Measurements from ENCODE around the gene SLX4. TPM values are rescaled to one million over a fixed set of nuclear protein-coding genes. Genes with fewer than 3 reads are reported as not detected.
"Not testable (repeated sequence)": the region's sequence is repeated elsewhere in the genome, so short reads cannot be mapped to it uniquely, and the experiment has no call there.

SLX4 gene, protein sequence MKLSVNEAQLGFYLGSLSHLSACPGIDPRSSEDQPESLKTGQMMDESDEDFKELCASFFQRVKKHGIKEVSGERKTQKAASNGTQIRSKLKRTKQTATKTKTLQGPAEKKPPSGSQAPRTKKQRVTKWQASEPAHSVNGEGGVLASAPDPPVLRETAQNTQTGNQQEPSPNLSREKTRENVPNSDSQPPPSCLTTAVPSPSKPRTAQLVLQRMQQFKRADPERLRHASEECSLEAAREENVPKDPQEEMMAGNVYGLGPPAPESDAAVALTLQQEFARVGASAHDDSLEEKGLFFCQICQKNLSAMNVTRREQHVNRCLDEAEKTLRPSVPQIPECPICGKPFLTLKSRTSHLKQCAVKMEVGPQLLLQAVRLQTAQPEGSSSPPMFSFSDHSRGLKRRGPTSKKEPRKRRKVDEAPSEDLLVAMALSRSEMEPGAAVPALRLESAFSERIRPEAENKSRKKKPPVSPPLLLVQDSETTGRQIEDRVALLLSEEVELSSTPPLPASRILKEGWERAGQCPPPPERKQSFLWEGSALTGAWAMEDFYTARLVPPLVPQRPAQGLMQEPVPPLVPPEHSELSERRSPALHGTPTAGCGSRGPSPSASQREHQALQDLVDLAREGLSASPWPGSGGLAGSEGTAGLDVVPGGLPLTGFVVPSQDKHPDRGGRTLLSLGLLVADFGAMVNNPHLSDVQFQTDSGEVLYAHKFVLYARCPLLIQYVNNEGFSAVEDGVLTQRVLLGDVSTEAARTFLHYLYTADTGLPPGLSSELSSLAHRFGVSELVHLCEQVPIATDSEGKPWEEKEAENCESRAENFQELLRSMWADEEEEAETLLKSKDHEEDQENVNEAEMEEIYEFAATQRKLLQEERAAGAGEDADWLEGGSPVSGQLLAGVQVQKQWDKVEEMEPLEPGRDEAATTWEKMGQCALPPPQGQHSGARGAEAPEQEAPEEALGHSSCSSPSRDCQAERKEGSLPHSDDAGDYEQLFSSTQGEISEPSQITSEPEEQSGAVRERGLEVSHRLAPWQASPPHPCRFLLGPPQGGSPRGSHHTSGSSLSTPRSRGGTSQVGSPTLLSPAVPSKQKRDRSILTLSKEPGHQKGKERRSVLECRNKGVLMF (N-terminal part only)
- 2.8 TPM for total RNA-seq

DNA sequence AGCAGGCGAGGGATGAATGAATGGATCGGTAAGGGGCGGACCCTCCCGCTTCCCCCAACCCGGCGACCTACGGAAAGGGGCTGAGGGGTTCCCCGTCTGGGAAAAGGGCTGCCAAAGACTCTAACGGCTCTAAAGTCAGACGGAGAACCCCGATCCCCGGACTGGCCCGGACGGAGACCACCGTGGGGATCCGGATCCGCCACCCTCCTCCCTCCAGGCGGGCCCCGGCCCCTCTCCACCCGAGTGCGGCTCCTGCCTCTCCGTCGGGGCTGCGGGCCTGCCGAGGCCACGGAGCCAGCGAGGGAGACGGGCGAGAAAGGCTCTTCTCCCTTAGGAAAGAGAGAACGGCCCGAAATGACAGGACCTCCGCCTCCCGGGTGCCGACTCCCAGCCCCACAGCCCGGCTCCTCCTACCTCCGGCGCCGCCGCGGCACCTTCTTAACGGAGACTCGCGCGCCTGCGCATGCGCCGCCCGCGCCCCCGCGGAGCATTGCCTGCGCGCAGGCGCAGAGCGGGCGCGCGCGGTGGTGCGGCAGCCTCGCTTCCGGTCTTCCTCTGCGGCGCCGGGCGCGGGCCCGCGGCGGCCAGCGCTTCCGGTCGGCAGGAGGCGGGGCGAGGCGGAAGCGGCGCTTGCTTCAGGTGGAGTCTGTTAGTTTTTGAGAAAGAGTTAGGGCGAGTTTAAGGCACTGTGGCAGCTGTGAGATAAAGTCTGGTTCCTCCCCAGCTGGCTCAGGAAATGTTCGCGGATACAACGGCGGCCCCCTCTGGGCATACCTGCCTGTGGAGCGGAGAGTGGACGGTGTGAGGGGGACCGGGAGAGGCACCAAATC lies at the start of gene SLX4:
SLX4 (minus strand) TSS at position 461 of the 830 bp plus-strand sequence. CDS start 2,642 bp downstream, outside the sequence.
- DNase-seq (ENCODE audit: low spot score), result peak; percentile 92
- peak; percentile 92 for ATAC-seq

DNA sequence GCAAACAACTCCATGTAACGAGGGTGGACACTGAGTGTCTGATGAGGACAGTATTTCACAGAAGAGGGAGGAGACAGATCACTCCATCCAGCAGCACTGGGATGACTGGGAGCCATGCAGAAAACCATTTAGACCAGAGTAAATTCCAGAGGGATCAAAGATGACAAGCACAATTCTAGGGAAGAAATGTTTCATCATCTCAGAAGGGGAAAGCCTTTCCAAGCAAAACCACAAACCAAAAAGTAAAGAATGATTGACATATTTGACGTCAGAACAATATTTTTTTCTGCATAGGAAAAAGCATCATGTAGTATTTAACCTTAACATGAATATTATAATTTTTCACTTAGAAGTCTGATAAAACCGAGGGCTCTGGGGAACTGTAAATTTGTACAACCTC lies 47.8 kb upstream of the SLX4 start:
- DNase-seq (ENCODE audit: low spot score), result no peak

DNA sequence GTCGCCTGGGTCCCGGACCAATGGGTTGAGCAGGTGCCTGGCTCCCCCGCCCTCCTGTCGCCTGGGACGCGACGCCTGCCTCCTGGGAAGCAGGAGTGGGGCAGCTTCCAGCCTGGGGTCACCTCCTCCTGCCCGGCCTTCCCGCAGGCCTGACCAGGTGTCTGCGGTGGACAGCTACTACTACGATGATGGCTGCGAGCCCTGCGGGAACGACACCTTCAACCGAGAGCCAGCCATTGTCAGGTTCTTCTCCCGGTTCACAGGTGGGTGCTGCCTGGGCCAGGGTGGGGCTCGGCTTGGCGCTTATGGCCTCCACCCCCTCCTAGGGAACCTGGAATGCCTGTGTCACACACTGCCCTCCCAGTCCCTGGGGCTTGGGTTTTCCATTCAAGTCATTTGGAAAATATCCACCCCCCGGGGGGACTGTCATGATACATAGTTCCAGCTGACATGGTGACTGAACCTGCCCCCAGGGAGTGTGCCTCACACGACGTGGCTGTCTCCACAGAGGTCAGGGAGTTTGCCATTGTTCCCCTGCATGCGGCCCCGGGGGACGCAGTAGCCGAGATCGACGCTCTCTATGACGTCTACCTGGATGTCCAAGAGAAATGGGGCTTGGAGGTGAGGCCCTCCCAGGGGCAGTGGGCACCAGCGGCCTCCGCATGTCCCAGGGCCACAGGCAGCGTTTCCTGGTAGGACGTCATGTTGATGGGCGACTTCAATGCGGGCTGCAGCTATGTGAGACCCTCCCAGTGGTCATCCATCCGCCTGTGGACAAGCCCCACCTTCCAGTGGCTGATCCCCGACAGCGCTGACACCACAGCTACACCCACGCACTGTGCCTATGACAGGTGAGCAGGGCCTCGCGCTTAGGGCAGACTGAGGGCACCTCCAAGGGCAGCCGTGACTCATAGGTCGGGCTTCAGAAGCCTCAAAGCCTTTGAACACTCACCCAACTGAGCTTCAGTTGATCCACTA lies 45.4 kb upstream of the SLX4 start:
- no peak for ATAC-seq

More for the DNA sequence above, 47.8 kb upstream of the SLX4 start:
- ATAC-seq, result no peak

DNA sequence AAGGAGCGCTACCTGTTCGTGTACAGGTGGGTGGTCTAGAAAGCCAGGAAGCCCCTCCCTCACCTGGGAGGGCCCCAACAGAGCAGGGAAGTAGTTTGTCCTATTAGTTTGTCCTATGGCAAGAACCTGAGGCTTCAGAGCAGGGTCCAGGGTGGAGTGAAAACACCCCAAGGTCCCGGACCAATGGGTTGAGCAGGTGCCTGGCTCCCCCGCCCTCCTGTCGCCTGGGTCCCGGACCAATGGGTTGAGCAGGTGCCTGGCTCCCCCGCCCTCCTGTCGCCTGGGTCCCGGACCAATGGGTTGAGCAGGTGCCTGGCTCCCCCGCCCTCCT lies 44.7 kb upstream of the SLX4 start:
- not testable (repeated sequence) for ATAC-seq; DNase-seq (ENCODE audit: low spot score)

More for the DNA sequence above, 45.4 kb upstream of the SLX4 start:
- DNase-seq (ENCODE audit: low spot score), result peak; percentile 42

DNA sequence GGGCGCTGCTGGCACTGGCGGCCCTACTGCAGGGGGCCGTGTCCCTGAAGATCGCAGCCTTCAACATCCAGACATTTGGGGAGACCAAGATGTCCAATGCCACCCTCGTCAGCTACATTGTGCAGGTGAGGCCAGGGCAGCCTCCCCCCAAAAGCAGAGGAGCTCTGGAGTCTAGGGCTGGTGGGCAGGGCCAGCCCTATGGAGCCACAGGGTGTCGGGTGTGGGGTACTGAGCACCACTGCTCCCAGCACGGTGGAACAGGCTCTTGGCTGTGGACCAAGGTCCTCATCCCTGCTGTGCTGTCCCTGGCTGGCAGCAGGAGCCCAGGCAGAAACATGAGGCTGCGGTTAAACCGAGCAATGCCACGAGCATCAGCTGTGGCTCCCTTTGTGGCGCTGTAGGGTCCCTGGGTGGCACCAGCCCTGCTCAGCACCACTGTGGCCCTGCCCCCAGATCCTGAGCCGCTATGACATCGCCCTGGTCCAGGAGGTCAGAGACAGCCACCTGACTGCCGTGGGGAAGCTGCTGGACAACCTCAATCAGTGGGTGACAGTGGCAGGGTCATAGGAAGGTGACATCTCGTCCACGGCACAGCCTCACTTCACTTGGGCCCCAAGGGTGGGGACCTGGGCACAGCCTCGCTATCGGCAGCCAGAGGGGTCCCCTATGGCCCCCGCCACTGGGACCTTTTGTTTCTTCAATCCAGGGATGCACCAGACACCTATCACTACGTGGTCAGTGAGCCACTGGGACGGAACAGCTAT lies 44.2 kb upstream of the SLX4 start:
- DNase-seq (ENCODE audit: low spot score) (peak; percentile 44), ATAC-seq (peak; percentile 16)

DNA sequence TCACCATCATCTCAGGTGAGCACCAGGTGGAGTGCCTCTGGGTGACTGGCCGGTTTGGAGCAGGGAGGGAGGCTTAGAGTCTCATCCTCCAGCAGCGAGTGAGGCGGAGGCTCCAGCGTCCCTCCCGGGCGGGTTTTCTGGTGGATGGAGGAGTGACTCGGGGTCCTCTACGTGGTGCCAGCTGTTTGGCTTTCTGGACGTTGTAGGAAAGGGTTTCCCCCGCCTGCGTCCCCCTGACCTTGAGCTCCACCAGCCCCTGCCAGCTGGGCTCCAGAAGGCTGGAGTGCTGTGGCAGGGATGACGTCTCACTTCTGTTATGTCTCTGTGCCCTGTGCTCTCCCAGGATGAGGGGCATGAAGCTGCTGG lies 43.6 kb upstream of the SLX4 start:
- no peak for ATAC-seq
- peak; percentile 41 for DNase-seq (ENCODE audit: low spot score)

DNA sequence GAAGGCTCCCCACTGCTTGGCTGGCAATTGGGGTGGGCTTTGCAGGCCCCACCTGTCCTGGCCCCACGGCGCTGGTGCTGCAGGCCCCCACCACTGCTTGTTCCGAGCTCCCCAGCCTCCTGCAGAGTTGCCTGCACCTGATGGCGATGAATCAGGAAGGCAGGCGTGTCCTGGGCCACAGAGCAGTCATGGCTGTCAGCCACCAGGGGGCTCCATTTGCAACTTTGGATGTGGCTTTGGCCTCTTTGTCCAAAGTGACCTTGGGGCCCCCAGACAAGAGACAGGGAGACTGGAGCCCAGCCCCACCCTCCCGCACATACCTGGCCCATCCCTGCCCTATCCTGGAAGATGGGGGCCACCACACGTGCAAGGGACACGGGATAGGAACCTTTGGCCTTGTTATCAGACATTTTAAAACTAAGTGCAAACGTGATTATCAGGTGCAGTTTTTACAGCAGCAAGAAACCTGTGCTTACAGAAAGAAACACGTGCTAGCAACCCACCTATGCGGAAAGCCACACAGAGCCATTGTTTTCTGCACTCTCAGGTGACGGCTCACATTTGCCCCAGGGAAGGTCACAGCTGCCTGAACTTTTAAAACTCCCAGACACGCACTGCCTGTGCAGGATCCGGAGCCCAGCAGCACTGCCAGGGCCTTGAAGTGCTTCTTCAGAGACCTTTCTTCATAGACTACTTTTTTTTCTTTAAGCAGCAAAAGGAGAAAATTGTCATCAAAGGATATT lies 43.0 kb upstream of the SLX4 start, which contains the start of gene DNASE1:
DNASE1 (plus strand) TSS at position 443 of the 743 bp plus-strand sequence. CDS start 683 bp downstream, outside the sequence.
- ATAC-seq, result peak; percentile 74
- DNase-seq (ENCODE audit: low spot score), result peak; percentile 59

DNA sequence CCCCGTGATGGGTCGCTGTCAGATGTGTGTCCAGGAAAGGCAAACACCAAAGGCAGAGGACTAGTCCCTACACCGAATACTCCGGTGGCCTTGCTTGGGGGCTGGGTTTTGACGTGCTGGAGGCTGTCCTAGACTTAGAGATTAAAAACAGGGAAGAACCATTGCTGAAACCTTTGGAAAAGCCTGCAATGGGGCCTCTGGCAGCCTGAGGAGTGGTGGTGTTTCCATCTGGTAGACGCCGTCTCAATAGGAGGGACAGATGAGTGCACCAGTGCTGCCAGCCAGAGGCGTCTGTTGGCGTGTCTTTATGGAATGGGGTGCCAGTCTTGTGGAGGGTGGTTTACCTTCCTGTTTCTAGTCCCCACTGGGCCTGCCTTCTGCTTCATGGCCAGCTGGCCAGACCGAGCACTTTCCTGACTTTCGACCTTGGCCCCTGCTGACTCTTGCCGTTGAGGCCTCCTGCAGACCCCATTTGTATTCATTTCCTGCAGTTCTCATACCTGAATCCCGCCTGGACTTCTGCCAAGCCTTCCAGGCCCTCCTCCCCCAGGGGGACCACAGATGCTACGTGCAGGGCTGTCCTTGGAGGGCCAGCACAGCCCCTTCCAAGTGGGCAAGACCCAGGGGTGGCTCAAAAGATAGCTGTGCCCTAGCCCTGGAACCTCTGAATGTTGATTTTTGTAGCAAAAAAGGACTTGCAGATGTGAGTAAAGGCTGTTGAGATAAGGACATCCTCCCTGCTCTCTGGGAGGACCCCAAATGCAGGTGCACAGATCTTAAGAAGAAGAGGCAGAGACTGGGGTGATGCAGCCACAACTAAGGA lies 41.2 kb upstream of the SLX4 start:
- ATAC-seq, result no peak
- DNase-seq (ENCODE audit: low spot score), result peak; percentile 44

DNA sequence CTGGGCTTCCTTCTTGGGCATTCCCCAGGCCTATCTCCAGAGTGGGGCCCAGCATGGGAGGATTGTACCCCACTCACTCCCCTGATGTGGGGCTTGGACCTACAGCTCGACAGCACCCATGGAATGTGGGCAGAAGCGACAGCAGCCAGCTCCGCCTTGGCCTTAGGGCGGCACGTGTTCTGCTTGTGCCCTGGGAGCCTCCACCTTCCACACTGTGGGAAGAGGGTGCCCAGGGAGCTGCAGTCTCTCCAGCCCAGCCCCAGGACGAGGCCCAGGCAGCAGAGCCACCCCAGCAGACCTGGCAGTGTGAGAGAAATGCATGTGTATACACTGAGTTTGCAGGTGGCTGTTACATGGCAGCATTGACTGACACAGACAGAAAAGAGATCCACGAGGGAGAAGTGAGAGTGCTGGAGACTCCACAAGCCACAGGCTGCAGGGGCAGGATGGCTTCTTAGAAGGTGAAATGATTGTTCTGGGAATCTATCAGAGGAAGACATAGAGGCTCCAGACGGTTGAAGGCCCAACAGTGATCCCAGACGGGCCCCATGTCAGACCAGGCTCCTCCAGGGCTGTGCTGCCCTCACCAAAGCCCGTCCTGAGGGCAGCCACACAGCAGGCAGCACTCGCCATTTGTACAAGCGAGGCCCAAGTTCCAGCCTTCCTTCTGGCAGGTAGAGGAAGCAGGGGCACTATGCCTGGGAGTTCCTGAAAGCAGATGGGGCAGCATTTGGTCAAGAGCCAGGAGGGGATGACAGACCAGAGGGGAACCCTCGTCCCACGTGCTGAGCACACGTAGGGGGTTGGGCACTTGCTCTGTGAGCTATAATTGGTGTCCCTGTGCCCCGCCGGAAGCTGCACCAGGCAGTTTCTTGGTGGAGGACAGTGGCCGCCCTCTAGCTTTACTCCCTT lies 40.3 kb upstream of the SLX4 start:
- no peak for ATAC-seq
- peak; percentile 40 for DNase-seq (ENCODE audit: low spot score)

DNA sequence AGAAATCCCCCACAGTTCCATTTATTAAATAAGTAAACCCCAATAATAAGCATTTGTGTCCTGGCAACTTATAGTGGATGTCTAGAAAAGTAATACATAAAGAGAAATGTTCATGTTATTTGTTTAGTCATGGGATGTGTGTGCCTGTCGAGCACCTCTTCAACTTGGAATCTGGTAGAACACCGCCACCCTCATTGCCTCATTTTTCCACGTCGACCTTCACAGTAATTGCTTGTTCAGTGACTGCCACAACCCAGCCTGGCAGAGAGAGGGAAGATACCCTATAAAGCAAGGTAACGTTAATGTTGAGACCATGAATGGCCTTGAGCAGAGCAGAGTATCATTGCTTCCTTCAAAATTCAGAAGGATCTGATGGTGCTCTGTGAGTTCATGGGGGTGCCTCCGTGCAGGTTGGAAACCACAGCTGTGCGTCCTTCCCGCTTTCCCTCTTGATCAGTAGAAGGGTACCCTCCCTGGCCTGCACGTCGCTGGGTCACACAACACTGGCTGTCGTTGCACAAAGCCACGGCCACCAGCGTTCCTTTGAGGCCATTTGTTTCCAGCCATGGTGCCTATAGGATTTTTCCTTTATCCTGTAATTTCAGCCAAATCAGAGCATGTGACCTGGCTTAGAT lies 39.3 kb upstream of the SLX4 start:
- no peak for ATAC-seq
- peak; percentile 36 for DNase-seq (ENCODE audit: low spot score)

DNA sequence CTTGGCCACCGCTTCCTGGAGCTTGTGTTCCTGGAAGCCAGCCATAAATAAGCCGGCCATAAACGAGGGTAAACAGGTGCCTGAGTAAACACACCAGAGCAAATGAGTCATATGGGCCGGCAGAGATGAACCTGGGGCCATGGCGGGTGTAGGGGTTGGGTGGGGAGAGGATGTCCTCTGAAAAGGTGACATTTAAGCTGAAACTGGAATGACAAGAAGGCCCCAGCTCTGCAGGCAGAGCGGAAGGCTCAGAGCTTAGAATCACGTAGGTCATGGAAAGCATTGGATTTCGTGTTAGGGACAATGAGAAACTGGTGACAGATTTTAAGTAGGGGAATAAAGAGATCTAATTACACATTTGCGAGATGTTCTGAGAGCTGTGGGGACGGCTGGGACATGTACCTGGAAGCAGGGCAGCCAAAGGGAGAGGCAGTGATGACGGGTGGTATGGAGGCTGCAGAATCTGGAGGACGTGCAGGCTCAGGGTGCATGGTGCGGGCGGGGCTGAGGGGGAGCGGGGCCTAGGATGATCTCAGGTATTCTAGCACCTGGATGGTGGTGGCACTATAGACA lies 35.0 kb upstream of the SLX4 start:
- peak; percentile 26 for DNase-seq (ENCODE audit: low spot score)
- ATAC-seq, result peak; percentile 58

DNA sequence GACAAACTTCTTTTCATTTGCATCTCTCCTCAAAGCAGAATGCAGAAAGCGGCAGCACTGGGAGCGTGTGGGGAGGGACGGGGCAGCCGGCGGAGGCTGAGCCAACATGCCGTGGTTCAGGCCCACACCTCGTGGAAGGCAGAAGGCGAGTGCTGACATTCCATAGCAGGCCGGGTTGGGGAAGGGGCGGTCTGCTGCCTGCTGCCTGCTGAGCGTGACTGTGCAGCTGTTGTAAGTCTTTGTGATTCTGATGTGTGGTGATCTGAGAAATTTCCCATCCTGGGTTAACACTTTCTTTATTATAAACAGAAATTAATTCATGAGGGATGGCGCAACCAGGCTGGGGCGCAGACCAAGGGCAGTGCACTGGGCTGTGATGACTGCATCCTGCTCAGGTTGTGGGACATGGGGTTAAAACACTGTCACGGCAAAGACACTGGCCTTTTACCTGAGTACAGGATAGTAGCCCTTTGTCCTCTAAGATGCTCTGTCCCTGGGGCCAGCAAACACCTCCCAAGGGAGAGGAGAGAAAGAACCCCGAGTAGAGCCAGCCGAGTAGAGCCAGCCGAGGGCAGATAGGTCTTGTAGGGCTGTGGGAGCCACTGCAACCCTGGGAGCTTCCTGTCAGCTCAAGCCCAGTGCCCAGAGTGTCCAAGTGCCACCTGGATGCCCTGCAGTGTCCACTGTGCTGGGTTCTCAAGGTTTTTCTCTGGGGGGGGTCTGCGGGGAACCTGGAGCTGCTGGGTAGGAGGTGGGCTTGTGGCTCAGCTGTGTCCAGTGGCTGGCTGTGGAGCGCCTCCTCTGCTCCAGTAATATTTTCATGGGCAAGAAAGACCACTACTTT lies 34.3 kb upstream of the SLX4 start:
- DNase-seq (ENCODE audit: low spot score) (peak; percentile 44), ATAC-seq (peak; percentile 34)

DNA sequence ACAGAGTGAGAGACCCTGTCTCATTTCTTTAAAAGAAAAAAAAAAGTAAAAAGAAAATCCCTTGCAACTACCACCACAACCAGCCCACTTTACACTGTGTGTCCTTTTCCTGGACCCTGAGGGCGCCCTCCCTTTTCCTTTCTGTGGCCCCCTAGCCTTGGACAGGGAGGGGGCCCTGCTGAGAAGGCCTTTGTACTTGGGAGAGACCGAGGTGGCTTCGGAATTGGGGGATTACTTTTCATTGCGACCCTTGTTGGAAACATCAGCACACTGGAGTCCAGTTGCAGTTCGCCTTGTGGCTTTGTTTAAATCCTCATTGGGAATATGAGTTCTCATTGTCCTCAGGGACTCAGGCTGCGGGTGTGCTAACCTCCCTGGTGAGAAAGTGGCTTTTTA lies 33.7 kb upstream of the SLX4 start:
- no peak for ATAC-seq
- DNase-seq (ENCODE audit: low spot score), result peak; percentile 7

Measured in left lobe of liver (tissue), 2 donors.